H9 (cell line): ENCODE data around the gene RNU1-4. TPM values are rescaled to one million over a fixed set of nuclear protein-coding genes. Genes with fewer than 3 reads are reported as not detected.
"Not testable (repeated sequence)": the region's sequence is repeated elsewhere in the genome, so short reads cannot be mapped to it uniquely, and the experiment has no call there.

Experiments
- DNase-seq: peaks from one replicate; pipeline ENCODE4 v3.0.0-alpha.2; 2017
- H2AFZ ChIP-seq: one replicate; pipeline ENCODE4 v1.6.1; 2013; ENCODE audit warnings: mild to moderate bottlenecking, low read length, control low read depth, moderate library complexity
- H2AK5ac ChIP-seq: 2 replicates; pipeline ENCODE4 v1.6.1; 2013; ENCODE audit warnings: low read length, control low read depth, mixed read lengths; ENCODE audit not compliant: insufficient read length
- H2BK120ac ChIP-seq: one replicate; pipeline ENCODE4 v1.6.1; 2013; ENCODE audit warnings: low read depth, mild to moderate bottlenecking, low read length, control low read depth, inconsistent platforms; ENCODE audit not compliant: poor library complexity, severe bottlenecking
- H2BK12ac ChIP-seq: 2 replicates; pipeline ENCODE4 v1.6.1; 2013; ENCODE audit warnings: low read length, control low read depth, mixed read lengths, low read depth; ENCODE audit not compliant: insufficient read length
- H2BK15ac ChIP-seq: 2 replicates; pipeline ENCODE4 v1.6.1; 2013; ENCODE audit warnings: low read depth, low read length, control low read depth
- H2BK20ac ChIP-seq: one replicate; pipeline ENCODE4 v1.6.1; 2013; ENCODE audit warnings: low read depth, mild to moderate bottlenecking, low read length, control low read depth, inconsistent platforms; ENCODE audit not compliant: poor library complexity, severe bottlenecking
- H2BK5ac ChIP-seq: 2 replicates; pipeline ENCODE4 v1.6.1; 2013; ENCODE audit warnings: low read length, control low read depth, mixed read lengths; ENCODE audit not compliant: insufficient read length
- H3K14ac ChIP-seq: 2 replicates; pipeline ENCODE4 v1.6.1; 2013; ENCODE audit warnings: low read length, control low read depth; ENCODE audit not compliant: insufficient read depth
- H3K18ac ChIP-seq: 2 replicates; pipeline ENCODE4 v1.6.1; 2013; ENCODE audit warnings: low read depth, mild to moderate bottlenecking, mixed read lengths, low read length, control low read depth; ENCODE audit not compliant: insufficient read length
- H3K23ac ChIP-seq: 2 replicates; pipeline ENCODE4 v1.6.1; 2013; ENCODE audit warnings: low read length, control low read depth, mixed read lengths, low read depth; ENCODE audit not compliant: insufficient read length
- H3K23me2 ChIP-seq: 2 replicates; pipeline ENCODE4 v1.6.1; 2013; ENCODE audit warnings: low read depth, mild to moderate bottlenecking, mixed read lengths, low read length, control low read depth; ENCODE audit not compliant: insufficient read length, poor library complexity, severe bottlenecking
- H3K27ac ChIP-seq: 2 replicates; pipeline ENCODE4 v1.5.1; 2013; ENCODE audit warnings: low read length, control low read depth, mixed read lengths, low read depth; ENCODE audit not compliant: insufficient read length
- H3K27me3 ChIP-seq: 2 replicates; pipeline ENCODE4 v1.6.1; 2013; ENCODE audit warnings: low read length, control low read depth, inconsistent platforms; ENCODE audit not compliant: insufficient read depth
- H3K4ac ChIP-seq: 2 replicates; pipeline ENCODE4 v1.6.1; 2013; ENCODE audit warnings: low read depth, mild to moderate bottlenecking, control low read depth, inconsistent platforms, low read length, moderate library complexity
- H3K4me1 ChIP-seq: 2 replicates; pipeline ENCODE4 v1.6.1; 2013; ENCODE audit warnings: low read length, control low read depth, inconsistent platforms; ENCODE audit not compliant: insufficient read depth
- H3K4me2 ChIP-seq: 2 replicates; pipeline ENCODE4 v1.6.1; 2013; ENCODE audit warnings: low read length, control low read depth, mixed read lengths; ENCODE audit not compliant: insufficient read length, insufficient read depth
- H3K56ac ChIP-seq: 2 replicates; pipeline ENCODE4 v1.6.1; 2013; ENCODE audit warnings: low read depth, mild to moderate bottlenecking, mixed read lengths, low read length, control low read depth; ENCODE audit not compliant: insufficient read length
- H3K79me1 ChIP-seq: 2 replicates; pipeline ENCODE4 v1.6.1; 2013; ENCODE audit warnings: low read depth, mild to moderate bottlenecking, moderate library complexity, low read length, control low read depth, inconsistent platforms; ENCODE audit not compliant: insufficient read depth, poor library complexity, severe bottlenecking
- H3K79me2 ChIP-seq: 2 replicates; pipeline ENCODE4 v1.6.1; 2013; ENCODE audit warnings: low read length, control low read depth, inconsistent platforms; ENCODE audit not compliant: insufficient read depth
- H3K9ac ChIP-seq: 2 replicates; pipeline ENCODE4 v1.6.1; 2013; ENCODE audit warnings: low read length, control low read depth, mixed read lengths; ENCODE audit not compliant: insufficient read length; ENCODE audit errors: extremely low read depth
- H3K9me3 ChIP-seq: one replicate; pipeline ENCODE4 v1.6.1; 2013; ENCODE audit warnings: low read depth, low read length, inconsistent platforms; ENCODE audit not compliant: control insufficient read depth
- H3T11ph ChIP-seq: one replicate; pipeline ENCODE4 v1.6.1; 2013; ENCODE audit warnings: mild to moderate bottlenecking, low read length, control low read depth, inconsistent platforms
- H4K20me1 ChIP-seq: one replicate; pipeline ENCODE4 v1.6.1; 2013; ENCODE audit not compliant: control insufficient read depth, insufficient read length, insufficient read depth
- H4K5ac ChIP-seq: 2 replicates; pipeline ENCODE4 v1.6.1; 2013; ENCODE audit warnings: low read depth, mild to moderate bottlenecking, mixed read lengths, low read length, control low read depth; ENCODE audit not compliant: insufficient read length
- H4K8ac ChIP-seq: replicated peaks from 2 replicates; pipeline ENCODE4 v1.6.1; 2013; ENCODE audit warnings: low read length, control low read depth, mixed read lengths, low read depth; ENCODE audit not compliant: insufficient read length
- H4K91ac ChIP-seq: 2 replicates; pipeline ENCODE4 v1.6.1; 2013; ENCODE audit warnings: low read depth, mild to moderate bottlenecking, moderate library complexity, mixed read lengths, low read length, control low read depth; ENCODE audit not compliant: insufficient read length
- H3K27ac Mint-ChIP-seq, 3 experiments: 2 replicates in 2 of 3; 3 replicates in 1 of 3; pipeline ENCODE4 v1.8.0; 2020 to 2021; ENCODE audit warnings: mixed read lengths in 3 of 3, mild to moderate bottlenecking in 1 of 3, moderate library complexity in 1 of 3
- H3K27me3 Mint-ChIP-seq: 2 replicates; pipeline ENCODE4 v1.8.0; 2021; ENCODE audit warnings: low read depth, mild to moderate bottlenecking, moderate library complexity, mixed read lengths
- H3K36me3 Mint-ChIP-seq, 3 experiments: 2 replicates in 2 of 3; 3 replicates in 1 of 3; pipeline ENCODE4 v1.8.0; 2020 to 2021; ENCODE audit warnings: low read depth in 3 of 3, mixed read lengths in 3 of 3; ENCODE audit not compliant: insufficient read depth in 1 of 3
- H3K4me1 Mint-ChIP-seq, 2 experiments: 2 replicates each; pipeline ENCODE4 v1.8.0; 2020; ENCODE audit warnings: mixed read lengths in 2 of 2
- H3K4me3 Mint-ChIP-seq, 2 experiments: 2 replicates in 1 of 2; 3 replicates in 1 of 2; pipeline ENCODE4 v1.8.0; 2020 to 2021; ENCODE audit warnings: mild to moderate bottlenecking in 2 of 2, mixed read lengths in 2 of 2, moderate library complexity in 1 of 2
- H3K9me3 Mint-ChIP-seq, 2 experiments: 2 replicates in 1 of 2; 3 replicates in 1 of 2; pipeline ENCODE4 v1.8.0; 2020; ENCODE audit warnings: mild to moderate bottlenecking in 2 of 2, mixed read lengths in 2 of 2, moderate library complexity in 1 of 2
- WGBS: extraction: QIAGEN DNeasy Blood & Tissue Kit; methylation state at CpG from one replicate; pipeline ENCODE4 v1.1.7; 2013; ENCODE audit warnings: missing lambda C conversion rate, low lambda C conversion rate, mixed read lengths; ENCODE audit not compliant: insufficient read length; ENCODE audit errors: extremely low coverage; 5-methylcytosine and 5-hydroxymethylcytosine counted together
- total RNA-seq: library from RNA; stranded (reverse); gene quantifications from 2 replicates; pipeline ENCODE4 v1.2.1, GENCODE V29; 2021

RNU1-4 gene
- total RNA-seq, 1 experiment from 2014 or later = 2,051 TPM

- H3K14ac ChIP-seq, H3K27ac ChIP-seq, H3K27ac Mint-ChIP-seq, H4K8ac ChIP-seq, H2BK5ac ChIP-seq, H4K5ac ChIP-seq, H2AK5ac ChIP-seq, H2BK12ac ChIP-seq, DNase-seq, H2AFZ ChIP-seq, H3K9me3 Mint-ChIP-seq, H3K56ac ChIP-seq, H3K27me3 ChIP-seq, H3K18ac ChIP-seq, H3K4me1 Mint-ChIP-seq, H3K4me1 ChIP-seq, H3K79me1 ChIP-seq, H3K9ac ChIP-seq, H2BK120ac ChIP-seq, H3T11ph ChIP-seq, H3K4me2 ChIP-seq, H3K23me2 ChIP-seq, H3K23ac ChIP-seq, H2BK15ac ChIP-seq, H3K9me3 ChIP-seq, H2BK20ac ChIP-seq, H3K4ac ChIP-seq, H3K36me3 Mint-ChIP-seq, H3K4me3 Mint-ChIP-seq, H4K20me1 ChIP-seq, H3K79me2 ChIP-seq, H4K91ac ChIP-seq, H3K27me3 Mint-ChIP-seq: not testable (repeated sequence)
- WGBS = no CpG with 5 or more reads among the region's 19 CpGs
These were observed 9.9 kb downstream of the RNU1-4 start for GRCh38 chr1:16749910-16750888.

GRCh38 chr1:16752770-16753169, 12.5 kb downstream of the RNU1-4 start:
- DNase-seq, H2AFZ ChIP-seq, H3K79me2 ChIP-seq, H3T11ph ChIP-seq, H3K14ac ChIP-seq, H2BK5ac ChIP-seq, H3K36me3 Mint-ChIP-seq, H3K4me1 Mint-ChIP-seq, H3K56ac ChIP-seq, H4K20me1 ChIP-seq, H3K9me3 Mint-ChIP-seq, H2BK120ac ChIP-seq, H3K23me2 ChIP-seq, H4K5ac ChIP-seq, H3K4me3 Mint-ChIP-seq, H4K8ac ChIP-seq, H2BK12ac ChIP-seq, H3K27me3 Mint-ChIP-seq, H2BK20ac ChIP-seq, H4K91ac ChIP-seq, H2BK15ac ChIP-seq, H3K27ac ChIP-seq, H3K4me1 ChIP-seq, H3K27ac Mint-ChIP-seq, H2AK5ac ChIP-seq, H3K18ac ChIP-seq, H3K4me2 ChIP-seq, H3K23ac ChIP-seq, H3K9me3 ChIP-seq, H3K79me1 ChIP-seq, H3K27me3 ChIP-seq, H3K4ac ChIP-seq, H3K9ac ChIP-seq: not testable (repeated sequence)
- no CpG with 5 or more reads among the region's 3 CpGs for WGBS
